Endothelial cell of umbilical vein (primary cell): ENCODE data around the gene SYK. TPM values are rescaled to one million over a fixed set of nuclear protein-coding genes. Genes with fewer than 3 reads are reported as not detected.

ENCODE experiments used
- BruUV-seq: library from RNA; stranded (reverse); fragments of 400-500 nt; replicated peaks from 2 replicates; lab custom pipeline; 2021; lab: Mats Ljungman, UMichigan
- CTCF ChIA-PET: fragments of 300-600, 350-600 bp; sonication (Branson Sonifier 250); formaldehyde crosslinking; loops from one replicate; lab custom pipeline; 2021; ENCODE audit warnings: antibody characterized with exemption, inconsistent platforms; lab: Charles Lee
- POLR2A ChIA-PET: fragments of 300-600, 350-600 bp; sonication (Branson Sonifier 250); formaldehyde crosslinking; loops from one replicate; lab custom pipeline; 2021; ENCODE audit warnings: antibody characterized with exemption, inconsistent platforms; lab: Charles Lee
- DNase-seq: peaks from one replicate; pipeline ENCODE4 v3.0.0-alpha.2; 2011; ENCODE audit warnings: low read depth, low spot score
- FAIRE-seq: peaks from 2 replicates; lab custom pipeline; 2011; peaks lifted over from hg19 to GRCh38; lab: Jason Lieb, UNC
- H2AFZ ChIP-seq: 2 replicates; pipeline ENCODE4 v1.6.0; 2012; ENCODE audit warnings: low read depth, low read length, control low read depth, inconsistent platforms
- H3K27ac ChIP-seq: 2 replicates; pipeline ENCODE4 v1.5.1; 2011; ENCODE audit warnings: low read depth, mild to moderate bottlenecking, control low read depth, low read length, moderate library complexity; ENCODE audit not compliant: insufficient read depth
- H3K27me3 ChIP-seq, 2 experiments: 2 replicates each; pipeline versions ENCODE4 v1.6.0 to v1.6.1; 2011; ENCODE audit warnings: low read length in 2 of 2, mixed read lengths in 1 of 2; ENCODE audit not compliant: control insufficient read depth in 2 of 2, insufficient read depth in 2 of 2
- H3K36me3 ChIP-seq, 2 experiments: 2 replicates in 1 of 2; 3 replicates in 1 of 2; pipeline ENCODE4 v1.5.1; 2011; ENCODE audit warnings: low read length in 2 of 2, mild to moderate bottlenecking in 1 of 2, moderate library complexity in 1 of 2; ENCODE audit not compliant: control insufficient read depth in 2 of 2, insufficient read depth in 2 of 2; ENCODE audit errors: extremely low read depth in 1 of 2
- H3K4me1 ChIP-seq: 3 replicates; pipeline ENCODE4 v1.5.1; 2011; ENCODE audit warnings: mild to moderate bottlenecking, low read length; ENCODE audit not compliant: control insufficient read depth, insufficient read depth; ENCODE audit errors: extremely low read depth
- H3K4me2 ChIP-seq: 2 replicates; pipeline ENCODE4 v1.6.1; 2011; ENCODE audit warnings: low read length, control low read depth, mixed read lengths; ENCODE audit not compliant: insufficient read depth
- H3K4me3 ChIP-seq, 3 experiments: fragments of 200-600 bp in 1 of 3; sonication (generic), shearing (Covaris generic) in 1 of 3; replicated peaks in 1 of 3; 2 replicates each; pipeline ENCODE4 v1.5.1; 2011 to 2016; ENCODE audit warnings: control low read depth in 3 of 3, low read length in 3 of 3, mild to moderate bottlenecking in 2 of 3, inconsistent platforms in 1 of 3, low read depth in 1 of 3, moderate library complexity in 1 of 3; ENCODE audit not compliant: insufficient read depth in 1 of 3
- H3K79me2 ChIP-seq: 2 replicates; pipeline ENCODE4 v1.6.0; 2012; ENCODE audit warnings: low read length, inconsistent platforms; ENCODE audit not compliant: control insufficient read depth, insufficient read depth
- H3K9ac ChIP-seq: replicated peaks from 2 replicates; pipeline ENCODE3; 2011; ENCODE audit warnings: low read length, control low read depth; ENCODE audit not compliant: insufficient read depth; ENCODE audit errors: extremely low read depth
- H3K9me1 ChIP-seq: replicated peaks from 3 replicates; pipeline ENCODE4 v1.6.0; 2011; ENCODE audit warnings: mild to moderate bottlenecking, low read length; ENCODE audit not compliant: control insufficient read depth, insufficient read depth; ENCODE audit errors: extremely low read depth
- H3K9me3 ChIP-seq: replicated peaks from 2 replicates; pipeline ENCODE4 v1.5.1; 2012; ENCODE audit warnings: low read length, inconsistent platforms; ENCODE audit not compliant: control insufficient read depth, insufficient read depth
- H4K20me1 ChIP-seq: replicated peaks from 2 replicates; pipeline ENCODE3; 2011; ENCODE audit warnings: mild to moderate bottlenecking, low read length; ENCODE audit not compliant: control insufficient read depth, insufficient read depth; ENCODE audit errors: extremely low read depth
- EZH2 ChIP-seq: IDR thresholded peaks from 2 replicates; pipeline ENCODE4 v1.6.1; 2012; ENCODE audit warnings: borderline replicate concordance, low read depth, mild to moderate bottlenecking, moderate library complexity, low read length, inconsistent platforms; ENCODE audit not compliant: severe bottlenecking
- FOS ChIP-seq: IDR thresholded peaks from 2 replicates; pipeline ENCODE4 v1.6.1; 2011; ENCODE audit warnings: mild to moderate bottlenecking, low read length, moderate library complexity, borderline replicate concordance; ENCODE audit not compliant: insufficient read depth
- GATA2 ChIP-seq: IDR thresholded peaks from 2 replicates; pipeline ENCODE4 v1.7.0; 2011; ENCODE audit warnings: low read depth, mild to moderate bottlenecking, moderate library complexity, mixed read lengths, low read length; ENCODE audit not compliant: insufficient read length, insufficient read depth
- JUN ChIP-seq: IDR thresholded peaks from 2 replicates; pipeline ENCODE4 v1.6.1; 2011; ENCODE audit warnings: borderline replicate concordance, low read depth; ENCODE audit not compliant: insufficient read length, insufficient read depth
- MYC ChIP-seq: IDR thresholded peaks from one replicate; pipeline ENCODE4 v1.6.1; 2011; ENCODE audit warnings: mild to moderate bottlenecking, low read depth, low read length
- POLR2A ChIP-seq: IDR thresholded peaks from 2 replicates; pipeline ENCODE4 v1.6.1; 2012; ENCODE audit warnings: low read depth, mild to moderate bottlenecking, control low read depth, low read length
- POLR2AphosphoS5 ChIP-seq: IDR thresholded peaks from 2 replicates; pipeline ENCODE4 v1.6.1; 2012; ENCODE audit warnings: low read depth, mild to moderate bottlenecking, control low read depth, low read length, moderate library complexity; ENCODE audit not compliant: insufficient read depth
- dilution Hi-C: fragments of 300-500 bp; cut with MboI; formaldehyde crosslinking; loops from one replicate; pipeline ENCODE4 v1.15.0; 2019; ENCODE audit warnings: low sequenced_read_pairs; ENCODE audit not compliant: extremely low pct_ligation_motif_present
- intact Hi-C: fragments of 100-400 bp; cut with micrococcal nuclease; formaldehyde crosslinking; loops from one replicate; pipeline ENCODE4 v1.10.0; 2022
- polyA plus RNA-seq, 4 experiments: library from polyadenylated mRNA; depleted of rRNA in 3 of 4; stranded (reverse) in 3 of 4; unstranded in 1 of 4; fragments of >200 nt; gene quantifications; 2 replicates each; pipeline versions ENCODE4 v1.2.1 to v1.2.3, GENCODE V29; 2011 to 2012; ENCODE audit warnings: missing spikeins in 1 of 4
- total RNA-seq: library from RNA; stranded (reverse); gene quantifications from 2 replicates; pipeline ENCODE4 v1.2.3, GENCODE V29; 2021
- TF ChIP-seq, protein P1 (sequence below): IDR thresholded peaks from 2 replicates; pipeline ENCODE4 v1.6.1; 2011; ENCODE audit not compliant: insufficient read depth, insufficient read length
- TF ChIP-seq, protein P2 (sequence below), 2 donors: IDR thresholded peaks; 1 replicate in 1 of 2; 2 replicates in 1 of 2; pipeline ENCODE4 v1.5.1; 2011; ENCODE audit warnings: low read length in 2 of 2, mild to moderate bottlenecking in 2 of 2, moderate library complexity in 2 of 2, control low read depth in 1 of 2, inconsistent platforms in 1 of 2, low read depth in 1 of 2; ENCODE audit not compliant: insufficient read depth in 1 of 2; ENCODE audit errors: extremely low read depth in 1 of 2

The SYK gene
- total and polyA plus RNA-seq, 2 donors (not counting 3 experiments of a cell fraction or from before 2014, with no cell fraction given), result not detected

DNA sequence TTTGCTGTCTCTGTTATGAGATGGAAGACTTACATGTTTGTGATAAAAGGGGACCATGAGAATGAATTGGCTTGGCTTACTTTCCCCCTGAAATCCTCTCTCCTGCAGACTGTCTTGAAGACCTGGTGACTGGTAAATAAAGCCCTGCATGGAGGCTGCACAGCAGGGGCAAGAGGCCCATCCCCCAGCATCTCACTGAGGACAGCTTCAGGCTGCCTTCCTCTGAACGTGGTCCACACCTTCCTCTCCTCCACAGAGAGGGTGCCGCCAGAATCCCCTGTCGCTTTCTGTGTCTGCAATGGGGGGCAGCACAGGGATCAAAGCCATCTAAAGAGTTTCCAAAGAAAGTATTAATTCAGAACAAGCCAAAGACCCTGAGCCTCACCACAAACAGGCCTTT lies 94.6 kb downstream of the SYK start:
- H2AFZ ChIP-seq, result no peak overlapping the region
- no peak overlapping the region for H3K9ac ChIP-seq
- H3K9me1 ChIP-seq, result no peaks in the 10 kb centered on the region
- H3K79me2 ChIP-seq, result no peaks in the 10 kb centered on the region
- H3K36me3 ChIP-seq, result no peaks in the 10 kb centered on the region
- H3K27me3 ChIP-seq, result peaks cover 2 to 8% of the 10 kb centered on the region in 2 experiments
- CTCF ChIA-PET, result no interaction called here
- H3K4me2 ChIP-seq, result no peak overlapping the region
- BruUV-seq, result no TSS peak
- no peak overlapping the region for H3K27ac ChIP-seq
- POLR2A ChIA-PET, result no interaction called here
- TF ChIP-seq, protein P1, sequence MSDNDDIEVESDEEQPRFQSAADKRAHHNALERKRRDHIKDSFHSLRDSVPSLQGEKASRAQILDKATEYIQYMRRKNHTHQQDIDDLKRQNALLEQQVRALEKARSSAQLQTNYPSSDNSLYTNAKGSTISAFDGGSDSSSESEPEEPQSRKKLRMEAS, result no peak
- no peak for TF ChIP-seq MYC
- TF ChIP-seq, protein P2, sequence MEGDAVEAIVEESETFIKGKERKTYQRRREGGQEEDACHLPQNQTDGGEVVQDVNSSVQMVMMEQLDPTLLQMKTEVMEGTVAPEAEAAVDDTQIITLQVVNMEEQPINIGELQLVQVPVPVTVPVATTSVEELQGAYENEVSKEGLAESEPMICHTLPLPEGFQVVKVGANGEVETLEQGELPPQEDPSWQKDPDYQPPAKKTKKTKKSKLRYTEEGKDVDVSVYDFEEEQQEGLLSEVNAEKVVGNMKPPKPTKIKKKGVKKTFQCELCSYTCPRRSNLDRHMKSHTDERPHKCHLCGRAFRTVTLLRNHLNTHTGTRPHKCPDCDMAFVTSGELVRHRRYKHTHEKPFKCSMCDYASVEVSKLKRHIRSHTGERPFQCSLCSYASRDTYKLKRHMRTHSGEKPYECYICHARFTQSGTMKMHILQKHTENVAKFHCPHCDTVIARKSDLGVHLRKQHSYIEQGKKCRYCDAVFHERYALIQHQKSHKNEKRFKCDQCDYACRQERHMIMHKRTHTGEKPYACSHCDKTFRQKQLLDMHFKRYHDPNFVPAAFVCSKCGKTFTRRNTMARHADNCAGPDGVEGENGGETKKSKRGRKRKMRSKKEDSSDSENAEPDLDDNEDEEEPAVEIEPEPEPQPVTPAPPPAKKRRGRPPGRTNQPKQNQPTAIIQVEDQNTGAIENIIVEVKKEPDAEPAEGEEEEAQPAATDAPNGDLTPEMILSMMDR (IDR thresholded peaks at IDR 0.05; ENCODE audit: extremely low read depth in 1 of 2, insufficient read depth in 1 of 2, low read depth in 1 of 2, low read length in 2 of 2), result no peak
- TF ChIP-seq POLR2A, result no peak
- DNase-seq, result no peak
- no peak overlapping the region for H3K4me3 ChIP-seq
- H3K4me1 ChIP-seq, result no peaks in the 10 kb centered on the region
- no peaks in the 10 kb centered on the region for H3K9me3 ChIP-seq
- H4K20me1 ChIP-seq, result no peaks in the 10 kb centered on the region
- intact Hi-C loops (no loop called here), dilution Hi-C loops (no loop called here)
- no peak for FAIRE-seq

DNA sequence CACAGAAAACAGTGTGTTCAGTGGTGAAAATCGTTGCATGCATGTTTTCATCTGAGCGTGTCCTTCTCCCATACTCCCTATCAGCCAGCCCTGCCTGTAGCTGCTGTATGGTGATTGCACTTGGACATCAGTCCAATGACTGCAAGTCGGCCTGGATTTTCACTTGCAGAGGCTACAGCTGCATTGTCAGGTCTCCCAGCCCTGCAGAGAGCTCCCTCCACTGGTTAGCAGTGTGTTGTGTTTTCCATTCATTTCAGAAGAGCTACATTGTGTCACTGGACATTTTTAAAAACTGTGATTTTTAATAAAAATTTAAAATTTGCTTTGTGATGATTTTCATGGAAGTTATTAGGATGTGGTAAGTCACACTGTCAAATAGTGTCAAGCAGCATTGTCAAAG lies 96.6 kb downstream of the SYK start:
- Histone ChIP-seq H3K9me3 (no peaks in the 10 kb centered on the region), H3K27me3 (no peaks in the 10 kb centered on the region), H3K79me2 (no peaks in the 10 kb centered on the region), H3K36me3 (no peaks in the 10 kb centered on the region), H3K9me1 (no peaks in the 10 kb centered on the region), H4K20me1 (no peaks in the 10 kb centered on the region), H3K4me3 (no peak overlapping the region), H3K4me2 (no peak overlapping the region), H3K27ac (no peak overlapping the region), H3K4me1 (no peaks in the 10 kb centered on the region), H3K9ac (no peak overlapping the region), H2AFZ (no peak overlapping the region)
- intact Hi-C loops, result no loop called here
- dilution Hi-C loops, result no loop called here
- ChIA-PET POLR2A (no interaction called here), CTCF (interaction anchor here (0.9 to 1.7 kb wide), 4 partner anchors 18 to 1300 kb away, joined by 3 to 29 read pairs (median 4); no protein-coding TSS in a partner anchor)
- FAIRE-seq, result no peak
- TF ChIP-seq EZH2, result no peak
- TF ChIP-seq JUN, result no peak
- no peak for TF ChIP-seq POLR2A
- TF ChIP-seq, protein P1, result no peak
- TF ChIP-seq MYC, result no peak
- no peak for TF ChIP-seq FOS
- TF ChIP-seq, protein P2 (IDR thresholded peaks at IDR 0.05; ENCODE audit: extremely low read depth in 1 of 2, insufficient read depth in 1 of 2, low read depth in 1 of 2, low read length in 2 of 2), result no peak
- no peak for TF ChIP-seq GATA2
- no peak for TF ChIP-seq POLR2AphosphoS5
- BruUV-seq, result no TSS peak
- no peak for DNase-seq
